Activated T-helper 1 cell treated with anti-CD3 and anti-CD28 coated beads, Interleukin-12 subunit alpha, Interleukin-12 subunit beta, Interleukin-2, Interleukin-4 antibody, amounts not matched to agents 30 ng/mL and 10 ng/mL and 1 ng/mL, durations not matched to agents 14 hours and 24 hours and 36 hours (primary cell): ENCODE results near the gene SLC38A6. TPM values are rescaled to one million over a fixed set of nuclear protein-coding genes. Genes with fewer than 3 reads are reported as not detected.

Experiments used
- DNase-seq: peaks from one replicate; pipeline ENCODE4 v3.0.0; 2021; ENCODE audit warnings: low spot score
- H3K27ac Mint-ChIP-seq: one replicate; pipeline ENCODE4 v1.8.0; 2021; ENCODE audit warnings: mild to moderate bottlenecking, mixed read lengths
- H3K27me3 Mint-ChIP-seq: one replicate; pipeline ENCODE4 v1.8.0; 2022; ENCODE audit warnings: mild to moderate bottlenecking, moderate library complexity, mixed read lengths; ENCODE audit not compliant: insufficient read depth
- H3K36me3 Mint-ChIP-seq: one replicate; pipeline ENCODE4 v1.8.0; 2021; ENCODE audit warnings: low read depth, mixed read lengths
- H3K4me1 Mint-ChIP-seq: one replicate; pipeline ENCODE4 v1.8.0; 2021; ENCODE audit warnings: low read depth, mixed read lengths
- H3K4me3 Mint-ChIP-seq: one replicate; pipeline ENCODE4 v1.8.0; 2021; ENCODE audit warnings: mild to moderate bottlenecking, moderate library complexity, mixed read lengths
- H3K9me3 Mint-ChIP-seq: one replicate; pipeline ENCODE4 v1.8.0; 2021; ENCODE audit warnings: mixed read lengths
- intact Hi-C: fragments of 100-400 bp; cut with micrococcal nuclease; formaldehyde crosslinking; loops from one replicate; pipeline ENCODE4 v1.15.1; 2024
- total RNA-seq: library from RNA; stranded (reverse); gene quantifications from 2 replicates; pipeline ENCODE4 v1.2.3, GENCODE V29; 2022

SLC38A6 gene
- total RNA-seq, 1 donor from 2014 or later = 4.5 TPM

DNA sequence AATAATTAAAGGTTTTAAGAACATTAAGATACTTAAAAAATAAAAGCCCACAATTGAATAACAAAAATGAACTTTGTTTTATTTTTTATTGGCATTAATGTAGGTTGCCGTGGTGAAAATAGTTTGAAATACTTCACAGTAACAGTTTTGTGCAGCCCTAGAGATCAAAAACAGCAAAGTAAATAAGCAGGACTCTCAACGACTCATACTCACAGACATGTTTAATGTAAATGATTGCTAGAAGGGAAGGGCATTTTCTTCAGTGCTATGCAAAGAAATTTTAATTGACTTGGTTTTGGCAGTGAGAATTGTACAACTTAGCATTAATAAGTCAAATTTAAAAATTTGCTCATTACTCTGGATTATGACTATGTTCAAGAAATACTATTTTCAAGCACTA, 16.1 kb upstream of the SLC38A6 start:
- intact Hi-C loops = loop anchor here (1.0 kb wide), 3 partner anchors 16 to 212 kb away; partner anchors contain the start of genes SLC38A6 and TRMT5
- H3K9me3 Mint-ChIP-seq = peaks cover 13% of the 10 kb centered on the region
- no peaks in the 10 kb centered on the region for H3K27me3 Mint-ChIP-seq
- H3K4me3 Mint-ChIP-seq = no peak overlapping the region
- DNase-seq = no peak
- H3K4me1 Mint-ChIP-seq = peaks cover 16% of the 10 kb centered on the region
- peaks cover 11% of the 10 kb centered on the region for H3K36me3 Mint-ChIP-seq
- no peak overlapping the region for H3K27ac Mint-ChIP-seq

DNA sequence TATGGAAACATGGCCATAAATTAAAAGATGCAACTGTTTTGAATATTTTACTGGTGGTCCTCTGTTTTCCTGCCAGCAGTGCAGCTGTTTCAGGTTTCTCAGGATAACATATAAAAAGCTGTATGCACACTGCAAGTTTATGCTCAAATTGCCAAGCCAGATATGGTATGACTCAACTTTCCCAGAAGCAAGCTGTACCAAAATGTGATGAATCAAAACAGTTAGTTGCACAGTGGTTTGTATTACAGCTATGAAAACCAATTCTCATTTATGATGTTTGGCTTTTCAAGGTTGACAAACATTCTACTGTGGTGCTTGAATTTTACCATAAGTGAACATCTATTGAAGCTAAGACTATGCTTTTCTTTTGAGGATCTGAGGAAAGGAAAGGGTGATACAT, 15.6 kb upstream of the SLC38A6 start:
- Mint-ChIP-seq H3K27ac (no peak overlapping the region), H3K4me3 (no peak overlapping the region), H3K27me3 (no peaks in the 10 kb centered on the region), H3K36me3 (peaks cover 8% of the 10 kb centered on the region), H3K4me1 (peaks cover 16% of the 10 kb centered on the region), H3K9me3 (peaks cover 8% of the 10 kb centered on the region)
- no peak for DNase-seq
- intact Hi-C loops = loop anchor here (1.0 kb wide), 3 partner anchors 16 to 212 kb away; partner anchors contain the start of genes SLC38A6 and TRMT5

DNA sequence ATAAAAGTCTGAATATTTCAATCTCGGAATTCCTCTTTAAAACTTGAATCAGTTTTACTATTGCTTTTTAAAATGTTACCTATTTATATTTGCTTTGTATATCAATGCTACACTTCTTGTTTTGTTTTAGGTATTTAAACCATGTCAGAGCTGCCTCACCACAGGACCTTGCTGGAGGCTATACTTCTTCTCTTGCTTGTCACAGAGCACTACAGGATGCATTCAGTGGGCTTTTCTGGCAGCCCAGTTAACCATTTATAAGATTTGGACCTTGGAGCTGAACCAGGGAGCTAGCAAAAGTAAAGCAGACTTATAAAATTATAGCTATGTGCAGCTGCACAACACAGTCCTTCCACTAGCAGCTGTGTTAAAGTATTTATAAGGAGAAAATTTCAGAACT, 12.9 kb upstream of the SLC38A6 start:
- H3K27me3 Mint-ChIP-seq = no peaks in the 10 kb centered on the region
- H3K4me3 Mint-ChIP-seq = no peak overlapping the region
- H3K4me1 Mint-ChIP-seq = peaks cover 16% of the 10 kb centered on the region
- H3K36me3 Mint-ChIP-seq = peaks cover 7% of the 10 kb centered on the region
- intact Hi-C loops = no loop called here
- no peaks in the 10 kb centered on the region for H3K9me3 Mint-ChIP-seq
- DNase-seq = no peak
- no peak overlapping the region for H3K27ac Mint-ChIP-seq

DNA sequence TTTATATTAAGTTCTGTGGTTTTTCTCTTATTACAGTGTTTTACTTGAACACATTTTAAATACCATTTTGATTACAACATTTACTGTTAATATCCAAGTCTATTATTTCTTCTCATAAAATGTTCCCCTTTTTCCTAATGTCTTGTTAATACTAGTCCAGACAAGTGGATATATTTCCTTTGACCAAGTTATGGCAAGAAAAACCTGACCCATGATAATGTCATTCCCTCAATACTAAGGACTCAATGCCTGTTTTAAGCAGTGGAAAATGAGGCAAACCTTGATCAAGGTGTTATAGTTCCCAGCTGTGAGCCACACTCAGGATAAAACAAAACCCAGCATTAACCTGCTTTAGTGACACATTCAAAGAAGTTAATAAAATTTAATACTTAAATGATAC, 12.4 kb upstream of the SLC38A6 start:
- no peak for DNase-seq
- Mint-ChIP-seq H3K36me3 (peaks cover 9% of the 10 kb centered on the region), H3K4me1 (peaks cover 16% of the 10 kb centered on the region), H3K9me3 (no peaks in the 10 kb centered on the region), H3K4me3 (no peak overlapping the region), H3K27ac (no peak overlapping the region), H3K27me3 (no peaks in the 10 kb centered on the region)
- intact Hi-C loops = no loop called here

DNA sequence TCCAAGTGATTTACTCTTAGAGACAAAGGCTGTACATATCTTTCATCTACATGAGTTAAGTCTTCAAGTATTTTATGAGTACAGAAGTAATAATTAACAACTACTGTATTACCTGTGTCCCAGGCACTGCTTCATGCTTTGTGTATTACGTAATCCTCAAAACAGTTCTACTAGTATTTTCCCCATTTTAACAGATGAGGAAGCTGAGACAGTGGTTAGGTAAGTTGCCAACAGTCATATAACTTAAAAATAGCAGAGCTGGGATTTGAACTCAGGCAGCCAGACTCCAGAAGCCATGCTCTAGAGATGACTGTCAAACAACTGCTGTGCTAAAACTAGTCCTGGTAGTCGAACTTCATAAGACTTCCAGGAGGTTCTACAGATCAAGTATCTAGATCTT, 10.9 kb upstream of the SLC38A6 start:
- Mint-ChIP-seq H3K4me1 (peaks cover 11% of the 10 kb centered on the region), H3K27me3 (no peaks in the 10 kb centered on the region), H3K36me3 (peaks cover 14% of the 10 kb centered on the region), H3K9me3 (no peaks in the 10 kb centered on the region), H3K4me3 (no peak overlapping the region), H3K27ac (no peak overlapping the region)
- intact Hi-C loops = no loop called here
- DNase-seq = no peak

DNA sequence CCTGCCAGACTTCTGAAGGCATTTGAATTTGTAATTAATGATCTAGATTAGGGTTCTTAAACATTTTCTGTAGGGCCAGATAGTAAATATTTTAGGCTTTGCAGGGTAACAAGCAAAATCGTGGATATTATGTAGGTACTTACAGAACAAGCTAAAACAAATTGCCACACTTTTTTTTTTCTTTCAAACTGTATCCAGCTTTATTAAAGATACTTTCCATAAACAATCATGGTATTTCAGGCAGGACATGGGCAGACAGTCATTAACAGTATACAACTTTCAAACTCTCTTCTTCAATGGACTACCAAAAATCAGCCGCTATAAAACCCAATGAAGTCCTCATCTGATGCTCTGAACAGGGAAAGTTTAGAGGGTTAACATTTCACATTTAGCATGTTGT, 9.8 kb upstream of the SLC38A6 start:
- peaks cover 17% of the 10 kb centered on the region for H3K36me3 Mint-ChIP-seq
- intact Hi-C loops = no loop called here
- no peaks in the 10 kb centered on the region for H3K9me3 Mint-ChIP-seq
- no peak for DNase-seq
- peaks cover 4% of the 10 kb centered on the region for H3K4me1 Mint-ChIP-seq
- H3K27ac Mint-ChIP-seq = no peak overlapping the region
- no peak overlapping the region for H3K4me3 Mint-ChIP-seq
- no peaks in the 10 kb centered on the region for H3K27me3 Mint-ChIP-seq

DNA sequence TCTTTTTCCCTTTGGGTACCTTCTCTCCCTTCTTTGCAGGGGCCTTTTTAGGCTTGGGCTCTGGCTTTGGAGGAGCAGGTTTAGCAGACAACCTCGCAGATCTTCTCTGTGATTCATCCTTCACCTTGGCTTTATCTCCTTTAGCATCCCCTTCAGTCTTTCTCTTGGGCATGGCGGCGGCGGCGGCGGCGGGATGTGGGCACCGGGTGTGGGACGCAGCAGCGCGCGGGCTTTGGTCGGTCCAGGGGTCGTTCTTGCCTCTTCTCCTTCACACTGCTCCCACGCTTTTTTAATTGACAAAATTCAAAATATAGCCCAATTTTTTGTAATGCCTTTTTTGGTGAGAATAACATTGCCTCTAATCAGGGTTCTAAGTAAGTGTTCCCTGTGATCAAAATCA, 8.8 kb upstream of the SLC38A6 start:
- Mint-ChIP-seq H3K27me3 (no peaks in the 10 kb centered on the region), H3K4me3 (no peak overlapping the region), H3K36me3 (peaks cover 18% of the 10 kb centered on the region), H3K9me3 (no peaks in the 10 kb centered on the region), H3K4me1 (peaks cover 6% of the 10 kb centered on the region), H3K27ac (no peak overlapping the region)
- intact Hi-C loops = no loop called here
- no peak for DNase-seq

DNA sequence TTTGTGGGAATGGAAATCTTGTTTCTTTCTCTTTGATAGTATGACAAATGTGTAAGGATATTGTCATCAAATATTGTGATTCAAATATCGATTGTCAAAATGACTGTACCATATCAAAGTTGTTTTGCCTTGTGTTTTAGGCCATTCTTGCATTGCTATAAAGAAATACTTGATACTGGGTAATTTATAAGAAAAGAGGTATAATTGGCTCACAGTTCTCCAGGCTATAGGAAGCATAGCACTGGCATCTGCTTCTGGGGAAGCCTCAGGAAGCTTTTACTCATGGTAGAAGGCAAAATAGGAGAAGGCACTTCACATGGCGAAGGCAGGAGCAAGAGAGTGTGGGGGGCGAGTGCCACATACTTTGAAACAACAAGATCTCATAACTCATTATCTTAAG, 8.0 kb upstream of the SLC38A6 start:
- DNase-seq = no peak
- Mint-ChIP-seq H3K36me3 (peaks cover 21% of the 10 kb centered on the region), H3K27me3 (no peaks in the 10 kb centered on the region), H3K4me3 (no peak overlapping the region), H3K27ac (no peak overlapping the region), H3K9me3 (no peaks in the 10 kb centered on the region), H3K4me1 (peaks cover 11% of the 10 kb centered on the region)
- intact Hi-C loops = no loop called here

DNA sequence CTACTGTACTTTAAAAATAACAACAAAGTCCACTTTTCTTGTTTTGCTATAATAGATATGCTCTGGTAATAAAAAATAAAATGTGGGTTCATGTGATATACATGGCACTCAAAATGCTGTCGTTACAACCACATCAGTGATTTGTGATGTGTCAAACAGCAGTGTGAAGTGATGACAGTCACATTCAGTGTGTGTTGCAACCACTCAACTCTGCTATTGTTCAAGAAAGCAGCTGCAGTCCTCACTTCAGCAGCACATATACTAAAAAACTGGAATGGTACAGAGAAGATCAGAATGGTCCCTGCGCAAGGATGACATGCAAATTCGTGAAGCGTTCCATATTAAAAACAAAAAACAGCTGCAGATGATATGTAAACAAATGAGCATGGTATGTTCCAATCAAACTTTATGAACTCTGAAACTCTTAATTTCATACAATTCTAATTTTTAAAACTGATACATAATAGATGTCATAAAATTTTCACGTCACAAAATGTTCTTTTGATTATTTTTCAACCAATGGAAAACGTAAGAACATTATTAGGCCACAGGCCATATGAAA, 6.9 kb upstream of the SLC38A6 start:
- no peak for DNase-seq
- H3K27ac Mint-ChIP-seq = no peak overlapping the region
- no peaks in the 10 kb centered on the region for H3K9me3 Mint-ChIP-seq
- H3K27me3 Mint-ChIP-seq = no peaks in the 10 kb centered on the region
- intact Hi-C loops = no loop called here
- no peak overlapping the region for H3K4me3 Mint-ChIP-seq
- peaks cover 17% of the 10 kb centered on the region for H3K4me1 Mint-ChIP-seq
- peaks cover 26% of the 10 kb centered on the region for H3K36me3 Mint-ChIP-seq

DNA sequence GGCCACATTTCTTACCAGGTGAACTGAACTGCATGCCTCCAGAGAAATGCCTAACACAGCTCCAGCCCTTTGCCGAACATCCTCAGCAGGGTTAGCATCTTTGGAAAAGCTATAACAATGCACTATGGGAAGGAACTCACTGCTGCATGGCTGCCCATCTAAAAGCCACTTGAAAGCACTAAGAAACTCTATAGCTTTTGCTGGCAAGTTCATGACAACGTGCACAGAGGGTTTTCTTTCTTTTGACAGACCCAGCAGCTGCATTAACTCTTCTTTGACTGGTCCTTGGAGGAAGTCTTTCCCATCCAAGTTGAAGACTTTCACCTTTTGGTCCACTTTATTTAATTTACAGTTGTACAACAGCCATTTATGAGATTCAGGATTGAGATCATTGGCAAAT, 5.5 kb upstream of the SLC38A6 start:
- H3K27me3 Mint-ChIP-seq = no peaks in the 10 kb centered on the region
- peaks cover 17% of the 10 kb centered on the region for H3K4me1 Mint-ChIP-seq
- intact Hi-C loops = no loop called here
- no peak for DNase-seq
- H3K4me3 Mint-ChIP-seq = no peak overlapping the region
- H3K27ac Mint-ChIP-seq = no peak overlapping the region
- H3K36me3 Mint-ChIP-seq = peaks cover 30% of the 10 kb centered on the region
- H3K9me3 Mint-ChIP-seq = no peaks in the 10 kb centered on the region

DNA sequence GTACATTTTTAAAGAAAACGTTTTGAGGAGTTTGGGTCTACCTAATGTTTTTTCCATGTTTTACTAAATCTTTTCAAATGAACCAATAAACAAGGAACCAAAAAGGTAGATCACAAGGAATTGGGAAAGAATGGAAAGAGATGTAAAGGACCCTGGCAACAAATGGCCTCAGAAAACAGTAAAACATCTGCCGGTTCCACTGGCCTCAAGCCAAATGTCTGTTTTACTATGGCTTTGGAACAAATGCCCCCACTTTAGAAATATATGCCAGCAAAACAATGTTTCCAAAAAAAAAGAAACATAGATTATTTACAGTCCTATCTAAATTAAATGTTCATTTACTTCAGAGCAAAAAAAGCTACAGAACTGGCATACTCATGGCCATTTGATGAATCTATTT, 3.2 kb upstream of the SLC38A6 start:
- intact Hi-C loops = no loop called here
- no peak overlapping the region for H3K27ac Mint-ChIP-seq
- peaks cover 17% of the 10 kb centered on the region for H3K4me1 Mint-ChIP-seq
- no peaks in the 10 kb centered on the region for H3K9me3 Mint-ChIP-seq
- no peak overlapping the region for H3K4me3 Mint-ChIP-seq
- H3K27me3 Mint-ChIP-seq = no peaks in the 10 kb centered on the region
- H3K36me3 Mint-ChIP-seq = peaks cover 29% of the 10 kb centered on the region
- DNase-seq = no peak

DNA sequence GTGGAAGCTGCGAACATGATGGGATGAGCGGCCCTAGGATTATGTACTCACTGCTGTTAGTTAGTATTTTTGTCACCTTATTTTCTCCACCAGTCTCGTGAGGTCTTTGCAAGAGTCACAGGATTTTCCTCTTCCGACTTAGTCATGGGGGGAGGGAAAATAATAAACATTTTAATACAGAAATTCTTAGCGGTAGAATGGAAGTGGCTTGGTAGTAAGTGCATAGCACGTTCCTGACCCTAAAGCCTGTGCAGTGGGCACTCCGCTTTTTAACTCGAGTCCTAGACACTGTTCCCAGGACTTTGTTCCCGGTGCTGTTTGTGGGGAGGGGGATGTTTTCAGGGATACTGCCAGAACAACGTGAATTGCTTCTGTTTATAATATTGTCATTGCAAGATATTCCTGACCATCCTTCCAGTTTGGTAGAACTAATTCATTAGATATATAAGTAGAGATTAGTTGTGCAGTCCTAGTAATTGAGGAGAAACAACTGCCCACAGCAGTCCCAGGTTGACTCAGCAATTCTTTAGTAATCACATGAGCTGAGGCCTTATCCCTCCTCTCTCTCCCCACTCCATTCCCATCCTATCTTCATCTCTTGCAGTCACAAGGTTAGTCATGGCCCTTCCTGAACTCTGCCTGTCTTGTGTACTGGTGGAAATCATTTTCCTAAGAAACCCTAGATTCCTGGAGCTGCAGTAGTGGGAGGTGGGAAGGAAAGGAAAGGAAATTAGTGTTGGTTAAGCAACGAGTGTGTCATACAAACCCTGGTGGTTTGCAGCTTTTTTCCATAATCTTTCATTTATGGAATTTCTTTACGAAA, 799 bp downstream of the SLC38A6 start:
- DNase-seq = no peak
- Mint-ChIP-seq H3K4me1 (peaks cover 15% of the 10 kb centered on the region), H3K4me3 (no peak overlapping the region), H3K27ac (no peak overlapping the region), H3K9me3 (no peaks in the 10 kb centered on the region), H3K27me3 (no peaks in the 10 kb centered on the region), H3K36me3 (peaks cover 21% of the 10 kb centered on the region)
- intact Hi-C loops = loop anchor here (1.0 to 10.0 kb wide), 11 partner anchors 17 to 890 kb away; partner anchors contain the start of genes HIF1A, MNAT1 and PCNX4

DNA sequence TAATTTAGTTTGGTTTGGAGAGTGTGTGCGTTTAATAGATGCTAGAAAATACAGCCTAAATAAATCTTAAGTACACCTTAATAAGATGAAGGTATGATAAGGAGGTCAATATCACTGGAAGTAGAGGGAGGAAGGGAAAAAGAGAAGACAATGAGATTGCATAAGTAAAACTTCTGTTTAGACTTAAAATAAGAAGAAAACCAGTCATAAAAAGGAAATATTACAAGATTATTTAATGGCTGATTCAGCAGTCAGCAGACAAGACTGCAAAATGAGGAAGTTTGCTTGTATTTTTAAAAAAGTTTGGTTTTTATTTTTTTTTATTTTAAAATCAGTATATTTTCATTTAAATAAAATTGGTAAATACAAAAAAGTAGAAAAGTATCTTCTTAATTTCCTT, 3.2 kb downstream of the SLC38A6 start:
- no peaks in the 10 kb centered on the region for H3K4me1 Mint-ChIP-seq
- H3K27me3 Mint-ChIP-seq = no peaks in the 10 kb centered on the region
- intact Hi-C loops = loop anchor here (5.0 to 10.0 kb wide), 5 partner anchors 127 to 892 kb away; partner anchors contain the start of genes HIF1A and PCNX4
- no peaks in the 10 kb centered on the region for H3K9me3 Mint-ChIP-seq
- no peak overlapping the region for H3K4me3 Mint-ChIP-seq
- no peak overlapping the region for H3K27ac Mint-ChIP-seq
- no peak for DNase-seq
- peaks cover 11% of the 10 kb centered on the region for H3K36me3 Mint-ChIP-seq
